ENCODE data around the gene ADAM8. TPM values are rescaled to one million over a fixed set of nuclear protein-coding genes. Genes with fewer than 3 reads are reported as not detected.

The ADAM8 gene
- total and polyA plus RNA-seq, 2 donors: 8.3 to 19.2 TPM

DNA sequence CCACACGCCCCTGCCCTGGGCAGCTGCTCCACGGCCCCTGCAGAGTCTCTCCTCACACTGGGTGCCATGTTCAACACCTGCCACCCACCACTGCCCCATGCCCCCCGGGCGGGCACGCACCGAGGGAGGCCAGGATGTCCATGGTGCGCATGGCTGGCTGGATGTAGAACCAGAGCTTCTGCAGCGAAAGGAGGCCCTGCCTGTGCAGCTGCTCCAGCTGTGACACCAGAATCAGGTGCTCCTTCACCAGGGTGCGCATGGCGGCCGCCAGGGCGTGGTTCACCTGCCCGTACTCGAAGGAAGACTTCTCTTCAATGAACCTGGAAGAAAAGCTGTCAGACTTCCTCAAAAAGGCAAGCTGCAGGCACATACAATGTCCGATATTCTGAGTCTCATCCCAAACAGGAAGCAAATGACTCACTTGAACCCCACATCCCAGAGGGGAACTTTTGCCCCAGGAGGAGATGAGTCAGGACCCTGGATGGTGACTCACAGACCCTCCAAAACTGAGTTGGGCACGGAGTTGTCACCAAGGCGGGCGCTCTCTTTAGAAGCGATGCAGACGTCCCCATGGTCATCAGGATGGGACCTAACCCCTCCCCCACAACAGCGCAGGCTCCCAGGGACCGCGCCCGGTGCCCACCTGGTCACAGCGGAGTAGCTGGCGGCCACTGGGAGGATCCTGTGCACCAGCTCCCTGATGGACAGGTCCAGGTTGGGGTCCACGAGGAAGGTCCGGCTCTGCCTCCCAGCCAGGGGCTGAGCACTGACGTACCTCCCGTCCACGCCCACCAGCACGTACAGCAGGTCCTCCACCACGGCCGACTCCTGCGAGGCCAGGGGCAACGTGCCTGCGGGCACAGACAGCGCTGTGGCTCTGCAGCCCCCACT lies 16.5 kb upstream of the ADAM8 start:
- H3K27ac ChIP-seq (ENCODE audit: low read depth in 1 of 2, low read length in 1 of 2): peak overlapping the region in 1 of 2 donors; percentile 34
- no peak overlapping the region for H3K4me3 ChIP-seq (ENCODE audit: low read length in 2 of 2)
- no peak for DNase-seq (ENCODE audit: low read depth in 6 of 9, low spot score in 9 of 9)
- H3K9me3 ChIP-seq (ENCODE audit: control insufficient read depth in 2 of 2, insufficient read depth in 1 of 2, low read length in 1 of 2): peaks cover 0 to 5% of the 10 kb centered on the region in 2 donors
- no peaks in the 10 kb centered on the region for H3K4me1 ChIP-seq (ENCODE audit: control insufficient read depth in 2 of 2, insufficient read depth in 2 of 2, low read length in 2 of 2)
- peaks cover 68 to 90% of the 10 kb centered on the region in 2 donors for H3K36me3 ChIP-seq (ENCODE audit: control insufficient read depth in 2 of 2, insufficient read depth in 2 of 2, low read length in 1 of 2)
- 98% methylated on average over 38 of the region's 38 CpGs for WGBS
- H3K27me3 ChIP-seq (ENCODE audit: control insufficient read depth in 2 of 2, insufficient read depth in 1 of 2, low read length in 1 of 2): no peaks in the 10 kb centered on the region

DNA sequence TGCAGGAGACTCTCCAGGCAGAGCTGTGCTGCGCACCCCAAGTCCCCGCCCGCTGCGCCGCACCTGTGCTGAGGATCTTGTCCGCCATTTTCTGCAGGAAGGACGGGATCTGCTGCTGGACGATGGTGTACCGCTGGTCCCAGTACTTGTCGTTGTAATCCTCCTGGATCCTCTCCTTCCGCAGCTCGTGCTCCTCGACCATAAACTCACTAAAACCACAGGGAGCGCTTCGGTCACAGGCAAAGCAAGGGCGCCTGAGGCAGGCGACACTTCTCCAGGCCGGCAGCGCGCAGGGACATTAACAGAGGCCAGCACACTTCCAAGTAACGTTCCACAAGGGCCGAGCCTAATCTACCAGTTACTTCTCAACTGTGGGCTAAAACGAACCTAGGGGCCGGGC lies 13.1 kb upstream of the ADAM8 start:
- DNase-seq (ENCODE audit: low read depth in 6 of 9, low spot score in 9 of 9): no peak

DNA sequence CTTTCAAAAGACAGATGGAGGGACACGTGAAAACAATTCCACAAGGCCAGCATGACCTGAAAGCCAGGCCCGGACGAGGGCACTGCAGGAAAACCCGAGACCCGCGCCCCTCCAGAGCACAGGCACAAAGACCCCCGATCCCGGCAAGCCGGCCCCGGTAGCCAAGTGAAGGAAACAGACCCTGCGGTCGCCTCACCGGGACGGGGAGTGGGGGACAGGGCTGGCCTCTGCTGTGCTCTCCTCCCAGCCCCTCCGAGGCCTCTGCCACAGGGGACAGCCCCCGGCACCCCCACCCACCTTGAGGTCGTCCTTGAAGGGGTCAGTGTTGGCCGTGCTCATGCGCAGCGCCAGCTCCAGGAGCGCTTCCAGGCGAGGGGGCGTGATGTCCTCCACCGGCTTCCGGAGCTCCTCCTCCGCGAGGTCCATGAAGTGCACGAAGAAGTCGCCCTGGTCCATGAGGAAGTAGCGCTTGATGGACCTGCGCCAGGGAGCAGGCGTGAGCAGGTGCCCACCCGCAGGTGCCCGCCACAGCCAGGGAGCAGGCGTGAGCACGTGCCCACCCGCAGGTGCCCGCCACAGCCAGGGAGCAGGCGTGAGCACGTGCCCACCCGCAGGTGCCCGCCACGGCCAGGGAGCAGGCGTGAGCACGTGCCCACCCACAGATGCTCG lies 11.3 kb upstream of the ADAM8 start:
- H3K4me1 ChIP-seq (ENCODE audit: control insufficient read depth in 2 of 2, insufficient read depth in 2 of 2, low read length in 2 of 2): no peaks in the 10 kb centered on the region
- H3K9me3 ChIP-seq (ENCODE audit: control insufficient read depth in 2 of 2, insufficient read depth in 1 of 2, low read length in 1 of 2): peaks cover 0 to 2% of the 10 kb centered on the region in 2 donors
- H3K27me3 ChIP-seq (ENCODE audit: control insufficient read depth in 2 of 2, insufficient read depth in 1 of 2, low read length in 1 of 2): no peaks in the 10 kb centered on the region
- H3K36me3 ChIP-seq (ENCODE audit: control insufficient read depth in 2 of 2, insufficient read depth in 2 of 2, low read length in 1 of 2): peaks cover 57 to 83% of the 10 kb centered on the region in 2 donors
- DNase-seq (ENCODE audit: low read depth in 6 of 9, low spot score in 9 of 9): no peak
- 96% methylated on average over 46 of the region's 46 CpGs for WGBS
- no peak overlapping the region for H3K27ac ChIP-seq (ENCODE audit: low read depth in 1 of 2, low read length in 1 of 2)
- H3K4me3 ChIP-seq (ENCODE audit: low read length in 2 of 2): no peak overlapping the region

More for the DNA sequence above, 13.1 kb upstream of the ADAM8 start:
- Histone ChIP-seq H3K27ac (ENCODE audit: low read depth in 1 of 2, low read length in 1 of 2) (no peak overlapping the region), H3K9me3 (ENCODE audit: control insufficient read depth in 2 of 2, insufficient read depth in 1 of 2, low read length in 1 of 2) (peaks cover 0 to 5% of the 10 kb centered on the region in 2 donors), H3K4me1 (ENCODE audit: control insufficient read depth in 2 of 2, insufficient read depth in 2 of 2, low read length in 2 of 2) (no peaks in the 10 kb centered on the region), H3K27me3 (ENCODE audit: control insufficient read depth in 2 of 2, insufficient read depth in 1 of 2, low read length in 1 of 2) (no peaks in the 10 kb centered on the region), H3K36me3 (ENCODE audit: control insufficient read depth in 2 of 2, insufficient read depth in 2 of 2, low read length in 1 of 2) (peaks cover 67 to 83% of the 10 kb centered on the region in 2 donors), H3K4me3 (ENCODE audit: low read length in 2 of 2) (no peak overlapping the region)
- 97% methylated on average over 24 of the region's 24 CpGs for WGBS

DNA sequence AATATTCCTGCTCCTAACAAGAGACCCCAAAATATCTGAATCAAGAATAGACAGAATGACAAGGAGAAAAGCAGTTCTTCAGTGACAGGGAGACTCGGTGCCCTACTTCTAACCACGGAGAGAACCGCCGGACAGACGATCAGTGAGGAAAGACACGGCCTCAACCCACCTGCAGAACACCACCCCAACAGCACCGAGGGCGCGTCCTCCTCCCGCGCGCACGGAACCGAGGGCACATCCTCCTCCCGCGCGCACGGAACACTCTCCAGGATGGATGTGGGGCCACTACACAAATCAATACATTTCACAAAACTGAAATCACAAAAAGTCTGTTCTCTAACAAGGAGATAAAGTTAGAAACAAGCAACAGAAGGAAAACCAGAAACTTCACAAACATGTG lies 9.7 kb upstream of the ADAM8 start:
- H3K36me3 ChIP-seq (ENCODE audit: control insufficient read depth in 2 of 2, insufficient read depth in 2 of 2, low read length in 1 of 2): peaks cover 62 to 88% of the 10 kb centered on the region in 2 donors
- H3K9me3 ChIP-seq (ENCODE audit: control insufficient read depth in 2 of 2, insufficient read depth in 1 of 2, low read length in 1 of 2): no peaks in the 10 kb centered on the region
- no peak overlapping the region for H3K4me3 ChIP-seq (ENCODE audit: low read length in 2 of 2)
- no peaks in the 10 kb centered on the region for H3K4me1 ChIP-seq (ENCODE audit: control insufficient read depth in 2 of 2, insufficient read depth in 2 of 2, low read length in 2 of 2)
- H3K27ac ChIP-seq (ENCODE audit: low read depth in 1 of 2, low read length in 1 of 2): no peak overlapping the region
- WGBS: 93% methylated on average over 18 of the region's 18 CpGs
- no peak for DNase-seq (ENCODE audit: low read depth in 6 of 9, low spot score in 9 of 9)
- no peaks in the 10 kb centered on the region for H3K27me3 ChIP-seq (ENCODE audit: control insufficient read depth in 2 of 2, insufficient read depth in 1 of 2, low read length in 1 of 2)

DNA sequence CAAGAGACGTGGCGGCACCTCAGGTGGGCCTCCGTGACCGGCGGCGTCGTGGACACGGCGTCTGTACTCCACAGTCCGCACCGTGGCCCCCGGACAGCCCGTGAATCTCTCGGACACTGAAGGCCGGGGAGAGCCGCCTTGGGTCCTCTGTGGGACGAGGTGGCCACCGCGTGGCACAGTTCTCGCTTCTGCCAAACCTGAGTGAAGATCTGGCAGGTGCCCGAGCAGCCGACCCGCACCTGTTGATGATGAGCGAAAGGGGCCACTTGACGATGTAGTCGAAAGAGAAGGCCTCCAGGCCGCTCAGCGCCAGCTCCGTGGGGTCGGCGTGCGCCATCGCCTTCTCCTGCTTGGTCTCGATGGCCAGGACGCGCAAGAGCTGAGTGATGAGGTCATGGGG lies 8.5 kb upstream of the ADAM8 start:
- no peaks in the 10 kb centered on the region for H3K27me3 ChIP-seq (ENCODE audit: control insufficient read depth in 2 of 2, insufficient read depth in 1 of 2, low read length in 1 of 2)

DNA sequence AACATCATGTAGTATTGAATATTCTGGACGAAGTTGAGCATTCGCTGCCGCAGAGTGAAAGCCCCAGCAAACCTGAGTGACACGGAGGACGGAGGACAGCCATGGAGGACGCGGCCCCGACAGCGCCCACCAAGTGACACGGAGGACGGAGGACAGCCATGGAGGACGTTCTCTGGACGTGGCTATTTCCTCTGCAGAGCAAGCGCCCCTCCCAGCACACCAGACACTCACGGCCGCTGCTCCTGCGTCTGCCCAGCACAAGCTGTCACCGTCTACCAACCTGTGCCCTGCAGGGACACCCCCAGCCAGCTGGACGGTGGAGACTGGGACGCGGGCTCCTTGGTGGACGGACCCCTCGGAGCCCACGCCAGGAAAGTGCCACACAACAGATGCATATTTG lies 7.3 kb upstream of the ADAM8 start:
- 99% methylated on average over 24 of the region's 24 CpGs for WGBS
- Histone ChIP-seq H3K4me1 (ENCODE audit: control insufficient read depth in 2 of 2, insufficient read depth in 2 of 2, low read length in 2 of 2) (peaks cover 0 to 6% of the 10 kb centered on the region in 2 donors), H3K4me3 (ENCODE audit: low read length in 2 of 2) (no peak overlapping the region), H3K36me3 (ENCODE audit: control insufficient read depth in 2 of 2, insufficient read depth in 2 of 2, low read length in 1 of 2) (peaks cover 61 to 93% of the 10 kb centered on the region in 2 donors), H3K9me3 (ENCODE audit: control insufficient read depth in 2 of 2, insufficient read depth in 1 of 2, low read length in 1 of 2) (no peaks in the 10 kb centered on the region), H3K27me3 (ENCODE audit: control insufficient read depth in 2 of 2, insufficient read depth in 1 of 2, low read length in 1 of 2) (no peaks in the 10 kb centered on the region), H3K27ac (ENCODE audit: low read depth in 1 of 2, low read length in 1 of 2) (no peak overlapping the region)
- DNase-seq (ENCODE audit: low read depth in 6 of 9, low spot score in 9 of 9): no peak

More for the DNA sequence above, 8.5 kb upstream of the ADAM8 start:
- WGBS: 96% methylated on average over 36 of the region's 36 CpGs
- H3K4me1 ChIP-seq (ENCODE audit: control insufficient read depth in 2 of 2, insufficient read depth in 2 of 2, low read length in 2 of 2): peaks cover 0 to 2% of the 10 kb centered on the region in 2 donors
- DNase-seq (ENCODE audit: low read depth in 6 of 9, low spot score in 9 of 9): no peak
- H3K27ac ChIP-seq (ENCODE audit: low read depth in 1 of 2, low read length in 1 of 2): no peak overlapping the region
- H3K9me3 ChIP-seq (ENCODE audit: control insufficient read depth in 2 of 2, insufficient read depth in 1 of 2, low read length in 1 of 2): no peaks in the 10 kb centered on the region
- peaks cover 58 to 92% of the 10 kb centered on the region in 2 donors for H3K36me3 ChIP-seq (ENCODE audit: control insufficient read depth in 2 of 2, insufficient read depth in 2 of 2, low read length in 1 of 2)
- no peak overlapping the region for H3K4me3 ChIP-seq (ENCODE audit: low read length in 2 of 2)

DNA sequence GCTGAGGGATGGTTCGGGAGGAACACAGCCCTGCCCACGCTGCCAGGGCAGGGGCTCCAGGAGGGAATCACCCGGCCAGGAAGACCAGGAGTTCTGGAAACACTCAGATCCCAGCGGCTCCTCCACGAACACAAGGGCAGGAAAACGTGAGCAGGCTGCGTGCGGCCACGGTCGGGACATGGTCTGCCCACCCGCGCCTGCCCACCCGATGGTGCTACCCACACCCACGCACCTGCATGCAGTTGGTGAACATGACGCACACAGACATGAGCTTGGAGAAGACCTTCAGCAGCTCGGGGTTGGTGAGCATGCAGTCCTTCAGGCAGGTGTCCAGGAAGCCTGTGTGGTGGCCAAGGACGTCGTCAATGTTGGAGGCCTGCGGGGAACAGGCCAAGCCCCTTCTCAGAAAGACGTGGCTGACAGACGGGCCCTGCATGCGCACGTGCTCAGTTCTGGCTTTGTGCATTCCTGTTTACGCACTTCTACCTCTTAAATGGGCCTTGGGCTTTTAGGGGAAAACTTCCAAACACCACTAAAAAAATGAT lies 6.2 kb upstream of the ADAM8 start:
- 97% methylated on average over 24 of the region's 24 CpGs for WGBS
- Histone ChIP-seq H3K4me1 (ENCODE audit: control insufficient read depth in 2 of 2, insufficient read depth in 2 of 2, low read length in 2 of 2) (peaks cover 0 to 15% of the 10 kb centered on the region in 2 donors), H3K27me3 (ENCODE audit: control insufficient read depth in 2 of 2, insufficient read depth in 1 of 2, low read length in 1 of 2) (peaks cover 0 to under 1% of the 10 kb centered on the region in 2 donors), H3K9me3 (ENCODE audit: control insufficient read depth in 2 of 2, insufficient read depth in 1 of 2, low read length in 1 of 2) (no peaks in the 10 kb centered on the region), H3K27ac (ENCODE audit: low read depth in 1 of 2, low read length in 1 of 2) (no peak overlapping the region), H3K4me3 (ENCODE audit: low read length in 2 of 2) (no peak overlapping the region), H3K36me3 (ENCODE audit: control insufficient read depth in 2 of 2, insufficient read depth in 2 of 2, low read length in 1 of 2) (peaks cover 53 to 82% of the 10 kb centered on the region in 2 donors)
- no peak for DNase-seq (ENCODE audit: low read depth in 6 of 9, low spot score in 9 of 9)

DNA sequence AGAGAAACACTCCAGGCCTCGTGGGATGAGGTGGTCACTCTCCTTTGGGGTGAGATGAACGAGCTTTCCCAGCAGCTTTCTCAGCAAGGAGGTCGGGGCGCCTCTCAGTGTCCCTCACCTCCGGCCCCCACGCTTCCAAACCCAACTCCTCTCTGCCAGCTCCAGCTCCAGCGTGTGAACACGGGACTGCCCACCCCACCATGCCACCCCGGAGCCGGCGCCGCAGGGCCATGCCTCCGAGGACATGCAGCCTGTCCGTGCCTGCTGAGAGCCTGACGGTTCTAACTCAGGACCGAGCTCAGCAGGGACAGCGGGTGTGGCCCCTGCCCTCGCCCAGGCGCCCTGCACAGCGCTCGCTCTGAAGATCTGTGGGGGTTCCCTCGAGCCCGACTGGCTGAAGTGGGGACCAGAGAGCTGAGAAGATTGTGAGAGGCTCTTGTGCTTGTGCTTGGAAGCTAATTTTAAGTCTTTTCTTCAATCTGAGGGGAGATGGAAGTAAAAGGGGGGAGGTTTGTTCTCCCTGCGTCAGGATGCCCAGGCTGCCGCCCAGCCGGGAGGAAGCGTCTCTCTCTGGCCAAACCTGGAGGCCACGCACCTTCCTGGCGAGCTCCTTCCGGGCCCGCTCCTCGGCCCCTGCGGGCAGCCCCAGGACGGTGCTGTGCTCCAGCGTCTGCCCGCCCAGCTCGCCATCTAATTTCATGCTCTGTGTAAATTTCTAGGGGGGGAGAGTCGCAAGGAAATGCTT lies 5.1 kb upstream of the ADAM8 start:
- no peak for DNase-seq (ENCODE audit: low read depth in 6 of 9, low spot score in 9 of 9)
- peaks cover 47 to 77% of the 10 kb centered on the region in 2 donors for H3K36me3 ChIP-seq (ENCODE audit: control insufficient read depth in 2 of 2, insufficient read depth in 2 of 2, low read length in 1 of 2)
- H3K4me1 ChIP-seq (ENCODE audit: control insufficient read depth in 2 of 2, insufficient read depth in 2 of 2, low read length in 2 of 2): peaks cover 0 to 25% of the 10 kb centered on the region in 2 donors
- no peaks in the 10 kb centered on the region for H3K9me3 ChIP-seq (ENCODE audit: control insufficient read depth in 2 of 2, insufficient read depth in 1 of 2, low read length in 1 of 2)
- WGBS: 97% methylated on average over 38 of the region's 38 CpGs
- no peak overlapping the region for H3K4me3 ChIP-seq (ENCODE audit: low read length in 2 of 2)
- H3K27me3 ChIP-seq (ENCODE audit: control insufficient read depth in 2 of 2, insufficient read depth in 1 of 2, low read length in 1 of 2): peaks cover 8 to 12% of the 10 kb centered on the region in 2 donors
- no peak overlapping the region for H3K27ac ChIP-seq (ENCODE audit: low read depth in 1 of 2, low read length in 1 of 2)

All from thymus (tissue), 11 donors.